ENCODE data around the gene ABCC3. TPM values are rescaled to one million over a fixed set of nuclear protein-coding genes. Genes with fewer than 3 reads are reported as not detected.

ABCC3 gene
- total and polyA plus RNA-seq, 2 donors (not counting 3 experiments of a cell fraction or from before 2014, with no cell fraction given) = 1.1 to 2.6 TPM

DNA sequence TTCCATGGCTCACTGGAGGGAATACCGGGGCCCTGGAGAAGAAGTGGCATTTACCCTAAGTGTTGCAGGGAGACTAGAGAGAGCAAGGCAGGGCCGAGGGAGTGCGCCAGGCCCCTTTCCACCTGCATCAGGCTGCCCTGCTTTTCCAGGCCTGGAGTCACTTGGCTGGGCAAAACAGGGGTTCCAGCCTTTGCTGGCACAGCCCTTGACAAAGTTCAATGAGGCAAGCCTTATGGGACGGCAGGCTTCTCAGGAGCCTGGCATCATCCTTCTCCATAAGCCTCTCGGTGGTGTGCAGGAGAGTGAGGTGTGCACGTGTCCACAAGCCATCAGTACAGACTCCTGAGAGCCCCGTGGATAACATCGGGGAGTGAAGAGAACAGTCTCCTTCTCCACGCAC lies 47.1 kb upstream of the ABCC3 start:
- no peak overlapping the region for H3K4me2 ChIP-seq (ENCODE audit: insufficient read depth, low read length)
- dilution Hi-C loops (cut with MboI; ENCODE audit: extremely low pct_ligation_motif_present, low sequenced_read_pairs) (no loop called here), intact Hi-C loops (cut with micrococcal nuclease) (no loop called here)
- DNase-seq (ENCODE audit: low read depth, low spot score) = no peak
- no peaks in the 10 kb centered on the region for H3K9me1 ChIP-seq (replicated peaks; ENCODE audit: control insufficient read depth, extremely low read depth, insufficient read depth, low read length)
- H3K9ac ChIP-seq (replicated peaks; ENCODE audit: extremely low read depth, insufficient read depth, low read length) = no peak overlapping the region
- TF ChIP-seq POLR2A (IDR thresholded peaks at IDR 0.05; ENCODE audit: low read depth, low read length) (no peak), EZH2 (IDR thresholded peaks at IDR 0.05; ENCODE audit: borderline replicate concordance, low read depth, low read length, severe bottlenecking) (no peak)
- H3K9me3 ChIP-seq (replicated peaks; ENCODE audit: control insufficient read depth, insufficient read depth, low read length) = no peaks in the 10 kb centered on the region
- POLR2A ChIA-PET = no interaction called here
- H3K27me3 ChIP-seq (ENCODE audit: control insufficient read depth in 2 of 2, insufficient read depth in 2 of 2, low read length in 2 of 2) = peaks cover 0 to 6% of the 10 kb centered on the region in 2 experiments
- FAIRE-seq = no peak
- CTCF ChIA-PET = interaction anchor here (2.1 to 3.1 kb wide), 2 partner anchors 12 to 39 kb away, joined by 4 to 11 read pairs; no protein-coding TSS in a partner anchor
- no peaks in the 10 kb centered on the region for H3K4me1 ChIP-seq (ENCODE audit: control insufficient read depth, extremely low read depth, insufficient read depth, low read length)
- BruUV-seq (replicated peaks) = no TSS peak
- no peak overlapping the region for H3K27ac ChIP-seq (ENCODE audit: insufficient read depth, low read depth, low read length)
- H3K36me3 ChIP-seq (ENCODE audit: control insufficient read depth in 2 of 2, extremely low read depth in 1 of 2, insufficient read depth in 2 of 2, low read length in 2 of 2) = no peaks in the 10 kb centered on the region
- no peak overlapping the region for H3K4me3 ChIP-seq (replicated peaks in 1 of 3; ENCODE audit: insufficient read depth in 1 of 3, low read depth in 1 of 3, low read length in 3 of 3)
- H2AFZ ChIP-seq (ENCODE audit: low read depth, low read length) = no peak overlapping the region
- H4K20me1 ChIP-seq (replicated peaks; ENCODE audit: control insufficient read depth, extremely low read depth, insufficient read depth, low read length) = no peaks in the 10 kb centered on the region
- H3K79me2 ChIP-seq (ENCODE audit: control insufficient read depth, insufficient read depth, low read length) = no peaks in the 10 kb centered on the region

GRCh38 chr17:50588391-50589049 lies 46.2 kb upstream of the ABCC3 start:
- Histone ChIP-seq H3K4me3 (replicated peaks in 1 of 3; ENCODE audit: insufficient read depth in 1 of 3, low read depth in 1 of 3, low read length in 3 of 3) (no peak overlapping the region), H3K27me3 (ENCODE audit: control insufficient read depth in 2 of 2, insufficient read depth in 2 of 2, low read length in 2 of 2) (peaks cover 0 to 2% of the 10 kb centered on the region in 2 experiments), H3K27ac (ENCODE audit: insufficient read depth, low read depth, low read length) (no peak overlapping the region), H3K9me1 (replicated peaks; ENCODE audit: control insufficient read depth, extremely low read depth, insufficient read depth, low read length) (no peaks in the 10 kb centered on the region), H3K9me3 (replicated peaks; ENCODE audit: control insufficient read depth, insufficient read depth, low read length) (no peaks in the 10 kb centered on the region), H3K79me2 (ENCODE audit: control insufficient read depth, insufficient read depth, low read length) (no peaks in the 10 kb centered on the region), H4K20me1 (replicated peaks; ENCODE audit: control insufficient read depth, extremely low read depth, insufficient read depth, low read length) (no peaks in the 10 kb centered on the region), H3K4me1 (ENCODE audit: control insufficient read depth, extremely low read depth, insufficient read depth, low read length) (no peaks in the 10 kb centered on the region), H3K4me2 (ENCODE audit: insufficient read depth, low read length) (no peak overlapping the region), H3K9ac (replicated peaks; ENCODE audit: extremely low read depth, insufficient read depth, low read length) (no peak overlapping the region), H3K36me3 (ENCODE audit: control insufficient read depth in 2 of 2, extremely low read depth in 1 of 2, insufficient read depth in 2 of 2, low read length in 2 of 2) (no peaks in the 10 kb centered on the region), H2AFZ (ENCODE audit: low read depth, low read length) (no peak overlapping the region)
- intact Hi-C loops (cut with micrococcal nuclease) = no loop called here
- CTCF ChIA-PET = interaction anchor here (0.6 to 3.1 kb wide), 6 partner anchors 11 to 264 kb away, joined by 3 to 11 read pairs (median 4); no protein-coding TSS in a partner anchor
- dilution Hi-C loops (cut with MboI; ENCODE audit: extremely low pct_ligation_motif_present, low sequenced_read_pairs) = no loop called here
- POLR2A ChIA-PET = interaction anchor here (0.6 kb wide), 1 partner anchor 18 kb away, joined by 3 read pairs; no protein-coding TSS in a partner anchor
- FAIRE-seq = no peak
- no TSS peak for BruUV-seq (replicated peaks)
- TF ChIP-seq GATA2 (IDR thresholded peaks at IDR 0.05; ENCODE audit: insufficient read depth, insufficient read length, low read depth, low read length) = no peak
- TF ChIP-seq EZH2 (IDR thresholded peaks at IDR 0.05; ENCODE audit: borderline replicate concordance, low read depth, low read length, severe bottlenecking) = no peak
- TF ChIP-seq FOS (IDR thresholded peaks at IDR 0.05; ENCODE audit: borderline replicate concordance, insufficient read depth, low read length) = no peak
- TF ChIP-seq POLR2AphosphoS5 (IDR thresholded peaks at IDR 0.05; ENCODE audit: insufficient read depth, low read depth, low read length) = no peak
- TF ChIP-seq JUN (IDR thresholded peaks at IDR 0.05; ENCODE audit: borderline replicate concordance, insufficient read depth, insufficient read length, low read depth) = no peak
- no peak for TF ChIP-seq MAX (IDR thresholded peaks at IDR 0.05; ENCODE audit: insufficient read depth, insufficient read length)
- DNase-seq (ENCODE audit: low read depth, low spot score) = peak; percentile 7

Measured in endothelial cell of umbilical vein (primary cell).